ENCODE data around the gene ANKLE2. TPM values are rescaled to one million over a fixed set of nuclear protein-coding genes. Genes with fewer than 3 reads are reported as not detected.

ANKLE2 gene
- total and polyA plus RNA-seq, 2 of the 8 experiments (the other 6 are each of a cell fraction or from before 2014, with no cell fraction given) = 41.0 to 64.9 TPM

DNA sequence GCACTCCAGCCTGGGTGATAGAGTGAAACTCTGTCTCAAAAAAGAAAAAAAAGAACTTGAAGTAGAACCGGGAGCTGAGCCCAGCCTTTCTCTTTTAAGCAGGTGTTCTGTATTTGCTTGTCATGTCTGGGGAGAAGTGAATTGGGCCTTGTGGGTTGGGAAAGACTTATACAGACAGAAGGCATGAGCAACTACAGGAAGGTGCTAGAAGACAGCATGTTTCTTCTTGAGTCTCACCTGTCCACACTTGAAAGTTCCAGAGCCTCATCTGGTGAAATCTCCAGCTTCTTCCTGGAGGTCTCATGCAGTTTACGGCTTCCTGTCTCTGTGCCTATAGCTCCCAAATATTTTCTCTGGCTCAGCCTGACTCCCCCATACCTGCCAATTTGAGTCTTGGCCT is 48.5 kb downstream of the ANKLE2 start (continued):
- TF ChIP-seq USF2 (IDR thresholded peaks at IDR 0.05; ENCODE audit: low read length) (no peak), KDM1A (IDR thresholded peaks at IDR 0.05; ENCODE audit: borderline replicate concordance, low read length) (no peak), TCF12 (IDR thresholded peaks at IDR 0.05; ENCODE audit: low read depth, low read length) (no peak), EGR1 (IDR thresholded peaks at IDR 0.05; ENCODE audit: borderline replicate concordance, low read depth, low read length) (no peak)

All from H1 (cell line).